Pancreas (tissue), 10 donors: ENCODE data around the gene IPO8. TPM values are rescaled to one million over a fixed set of nuclear protein-coding genes. Genes with fewer than 3 reads are reported as not detected.
A peak's percentile ranks its signal among the peaks of the same experiment; 100 is the strongest.

Source experiments
- ATAC-seq, 4 donors: fragments of 200-7000 bp; cut with Tn5 transposase; one replicate each; pipeline versions ENCODE4 v1.8.0 to v1.9.1; 2020; ENCODE audit warnings: mild to moderate bottlenecking in 4 of 4, moderate library complexity in 4 of 4
- DNase-seq, 6 donors: peaks; one replicate each; pipeline ENCODE4 v3.0.0-alpha.2; 2020
- FAIRE-seq: peaks from 2 replicates; lab custom pipeline; 2012; peaks lifted over from hg19 to GRCh38; lab: Jason Lieb, UNC
- H3K27ac ChIP-seq, 4 donors: fragments of 200-600 bp; sonication (generic); 1 replicate in 3 of 4; 2 replicates in 1 of 4; pipeline versions ENCODE4 v1.5.0 to v1.8.0; 2020
- H3K27me3 ChIP-seq, 4 donors: fragments of 200-600 bp; one replicate each; pipeline ENCODE4 v1.8.0; 2021
- H3K36me3 ChIP-seq, 3 donors: fragments of 200-600 bp; sonication (generic) in 1 of 3; one replicate each; pipeline versions ENCODE4 v1.5.0 to v1.8.0; 2020 to 2021
- H3K4me1 ChIP-seq, 3 donors: fragments of 200-600 bp; one replicate each; pipeline ENCODE4 v1.8.0; 2021
- H3K4me3 ChIP-seq, 4 donors: fragments of 200-600 bp; sonication (generic) in 2 of 4; one replicate each; pipeline versions ENCODE4 v1.5.0 to v1.8.0; 2020 to 2021
- H3K9me3 ChIP-seq, 4 donors: fragments of 200-600 bp; one replicate each; pipeline ENCODE4 v1.8.0; 2021
- CTCF ChIP-seq, 4 donors: fragments of 200-600 bp; sonication (generic) in 3 of 4; IDR thresholded peaks; one replicate each; pipeline versions ENCODE4 v1.5.0 to v1.8.0; 2021; ENCODE audit warnings: antibody characterized with exemption in 4 of 4
- WGBS, 2 donors: extraction: QIAGEN DNeasy Blood & Tissue Kit; methylation state at CpG; one replicate each; pipeline ENCODE4 v1.1.7; 2013; 5-methylcytosine and 5-hydroxymethylcytosine counted together
- intact Hi-C, 3 donors: fragments of 100-400 bp; cut with DNase I; formaldehyde crosslinking; loops; one replicate each; pipeline versions ENCODE4 v1.11.1 to v1.14.2; 2022
- polyA plus RNA-seq, 2 donors: library from polyadenylated mRNA; stranded (reverse); fragments of 200-250 nt; gene quantifications; one replicate each; pipeline ENCODE4 v1.2.3, GENCODE V29; 2013
- total RNA-seq, 6 donors: library from RNA; stranded (reverse); fragmentation: NEBNext Ultra II Directional in 4 of 6; extraction: Animal tissue kit (Norgen Biotek cat#: 25700) in 4 of 6; gene quantifications; one replicate each; pipeline versions ENCODE4 v1.2.1 to v1.2.4, GENCODE V29; 2021 to 2023
- donor health status: healthy with polysubstance abuse.
- donor health status: DM: no; HTN: no; CAD: no; lungs with moderate emphysema.
- donor health status: DM: no; HTN: no; CAD: no.
- donor health status: control.
- donor health status: control.
- donor health status: Bipolar disorder and iron deficiency.
- donor health status: DM: yes; HTN: yes; CAD: no.
- donor health status: DM: no; HTN: no; CAD: no.
- donor health status: DM: no; HTN: no; CAD: no.
- donor health status: DM: yes; HTN: yes; CAD: no.

The IPO8 gene
- total and polyA plus RNA-seq, 8 donors: 6.1 to 41.4 (median 22.9) TPM

DNA sequence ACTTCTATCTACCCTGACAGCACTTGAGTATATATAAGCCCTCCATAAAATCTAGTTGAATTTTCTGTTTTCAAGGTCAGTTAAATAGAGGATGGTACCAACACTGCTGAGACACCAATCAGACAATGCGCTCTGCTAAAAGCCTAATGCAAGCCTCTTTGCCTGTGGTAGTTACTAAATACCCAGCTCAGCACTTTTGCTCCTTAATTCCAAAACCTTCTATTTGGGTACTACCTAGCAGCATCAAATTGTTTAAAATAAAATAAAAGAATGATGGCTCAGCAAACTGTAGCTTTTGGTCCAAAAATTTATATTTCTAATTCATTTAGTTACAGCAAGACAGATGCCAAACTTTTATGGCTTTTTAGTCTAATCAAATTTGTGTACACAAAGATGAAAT is 107.9 kb downstream of the IPO8 start:
- Histone ChIP-seq H3K36me3 (no peaks in the 10 kb centered on the region), H3K4me1 (peaks cover 0 to 3% (median 0%) of the 10 kb centered on the region in 3 donors), H3K4me3 (no peak overlapping the region), H3K9me3 (no peaks in the 10 kb centered on the region), H3K27ac (no peak overlapping the region), H3K27me3 (no peaks in the 10 kb centered on the region)
- FAIRE-seq (no peak), DNase-seq (no peak), ATAC-seq (no peak)
- intact Hi-C loops: no loop called here
- WGBS, 2 donors: 93 to 96% methylated on average over 1 of the region's 1 CpG
- TF ChIP-seq CTCF (IDR thresholded peaks at IDR 0.05): no peak

DNA sequence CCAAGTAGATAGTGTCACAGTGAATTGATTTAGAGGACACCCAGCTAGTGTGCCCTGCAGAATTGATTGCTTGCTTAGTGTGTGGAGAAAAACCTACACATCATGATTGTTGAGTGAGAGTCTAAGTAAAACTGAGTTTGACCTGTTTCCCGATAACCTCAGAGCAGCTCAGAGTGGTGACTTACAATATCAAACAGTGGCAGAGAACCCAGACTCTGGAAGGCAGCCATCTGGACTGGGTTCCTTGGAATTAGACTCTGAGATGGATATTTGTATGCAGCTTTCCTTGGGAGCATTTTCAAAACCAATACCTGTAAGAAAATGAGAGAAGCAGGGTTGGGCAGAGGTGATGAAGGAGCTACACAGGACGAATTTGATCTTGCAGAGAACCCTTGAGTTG is 109.8 kb downstream of the IPO8 start:
- TF ChIP-seq CTCF (IDR thresholded peaks at IDR 0.05): no peak
- peaks cover 0 to 3% (median 0%) of the 10 kb centered on the region in 3 donors for H3K4me1 ChIP-seq
- H3K4me3 ChIP-seq: no peak overlapping the region
- no peaks in the 10 kb centered on the region for H3K36me3 ChIP-seq
- ATAC-seq (peak; percentile 55 to 94 (median 82)), DNase-seq (peak in 4 of 6 donors; percentile 40 to 57 (median 49)), FAIRE-seq (no peak)
- H3K9me3 ChIP-seq: no peaks in the 10 kb centered on the region
- intact Hi-C loops: no loop called here
- WGBS, 2 donors: 36 to 38% methylated on average over 2 of the region's 2 CpGs
- no peaks in the 10 kb centered on the region for H3K27me3 ChIP-seq
- H3K27ac ChIP-seq: no peak overlapping the region

GRCh38 chr12:30582943-30583342 is 112.7 kb downstream of the IPO8 start:
- WGBS, 2 donors: 97 to 100% methylated on average over 1 of the region's 1 CpG
- TF ChIP-seq CTCF (IDR thresholded peaks at IDR 0.05): no peak

GRCh38 chr12:30580344-30580743 is 115.3 kb downstream of the IPO8 start:
- no peak for TF ChIP-seq CTCF (IDR thresholded peaks at IDR 0.05)
- no peaks in the 10 kb centered on the region for H3K36me3 ChIP-seq
- H3K9me3 ChIP-seq: no peaks in the 10 kb centered on the region
- no peak overlapping the region for H3K4me3 ChIP-seq
- H3K27me3 ChIP-seq: no peaks in the 10 kb centered on the region
- intact Hi-C loops: no loop called here
- ATAC-seq: no peak
- WGBS, 2 donors: 70 to 73% methylated on average over 2 of the region's 2 CpGs
- DNase-seq: no peak
- H3K27ac ChIP-seq: no peak overlapping the region
- FAIRE-seq: no peak
- no peaks in the 10 kb centered on the region for H3K4me1 ChIP-seq

More at GRCh38 chr12:30582943-30583342, 112.7 kb downstream of the IPO8 start:
- H3K27ac ChIP-seq: no peak overlapping the region
- FAIRE-seq (no peak), ATAC-seq (no peak), DNase-seq (no peak)
- peaks cover 0 to 3% (median 0%) of the 10 kb centered on the region in 3 donors for H3K4me1 ChIP-seq
- no peak overlapping the region for H3K4me3 ChIP-seq
- no peaks in the 10 kb centered on the region for H3K9me3 ChIP-seq
- no peaks in the 10 kb centered on the region for H3K27me3 ChIP-seq
- no peaks in the 10 kb centered on the region for H3K36me3 ChIP-seq
- intact Hi-C loops: no loop called here

Other genes with a start within 250 kb of the IPO8 start
- gene CAPRIN2, start 59.1 kb upstream of the IPO8 start, total RNA-seq: 10 to 100 TPM in 2 of 6 donors, 1 to 10 TPM in 4; 5.7 to 20.8 (median 9.1) TPM
- gene CAPRIN2, start 59.1 kb upstream of the IPO8 start, polyA plus RNA-seq: 10 to 100 TPM; 20.3 to 25.6 TPM
- gene TSPAN11, start 230.9 kb upstream of the IPO8 start, total RNA-seq: 1 to 10 TPM in 2 of 6 donors, under 1 TPM in 4; 0.13 to 2.2 (median 0.53) TPM
- under 1 TPM; 0.23 to 0.61 TPM for gene TSPAN11, start 230.9 kb upstream of the IPO8 start, polyA plus RNA-seq